ENCODE measurements around the gene FAM135A. TPM values are rescaled to one million over a fixed set of nuclear protein-coding genes. Genes with fewer than 3 reads are reported as not detected.

FAM135A gene
- total RNA-seq, 1 donor from 2014 or later, result 33.4 TPM

DNA sequence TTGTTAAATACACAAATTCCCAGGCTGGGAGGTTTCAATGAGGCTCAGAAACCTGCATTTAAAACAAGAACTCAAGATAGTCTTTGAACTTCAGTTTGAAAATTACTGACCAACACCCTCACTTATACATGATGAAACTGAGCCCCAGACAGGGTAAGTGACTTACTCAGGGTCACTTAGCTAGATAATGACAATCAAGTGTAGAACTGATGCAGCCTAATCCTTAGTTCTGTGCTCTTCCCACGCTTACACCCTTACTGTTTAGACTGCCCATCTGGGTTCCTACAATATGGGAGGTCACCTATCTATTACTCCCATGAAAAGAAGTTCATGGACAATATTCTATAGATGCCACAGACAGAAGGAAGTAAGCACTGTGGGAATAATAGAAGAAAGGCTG, 24.5 kb upstream of the FAM135A start:
- H3K4me1 Mint-ChIP-seq (ENCODE audit: unreplicated experiment), result no peaks in the 10 kb centered on the region
- DNase-seq (ENCODE audit: extremely low spot score, unreplicated experiment), result no peak
- no peak overlapping the region for H3K4me3 Mint-ChIP-seq
- no peaks in the 10 kb centered on the region for H3K36me3 Mint-ChIP-seq
- no peaks in the 10 kb centered on the region for H3K9me3 Mint-ChIP-seq
- peaks cover 10% of the 10 kb centered on the region for H3K27me3 Mint-ChIP-seq
- H3K27ac Mint-ChIP-seq, result no peak overlapping the region
- TF ChIP-seq, protein P1, sequence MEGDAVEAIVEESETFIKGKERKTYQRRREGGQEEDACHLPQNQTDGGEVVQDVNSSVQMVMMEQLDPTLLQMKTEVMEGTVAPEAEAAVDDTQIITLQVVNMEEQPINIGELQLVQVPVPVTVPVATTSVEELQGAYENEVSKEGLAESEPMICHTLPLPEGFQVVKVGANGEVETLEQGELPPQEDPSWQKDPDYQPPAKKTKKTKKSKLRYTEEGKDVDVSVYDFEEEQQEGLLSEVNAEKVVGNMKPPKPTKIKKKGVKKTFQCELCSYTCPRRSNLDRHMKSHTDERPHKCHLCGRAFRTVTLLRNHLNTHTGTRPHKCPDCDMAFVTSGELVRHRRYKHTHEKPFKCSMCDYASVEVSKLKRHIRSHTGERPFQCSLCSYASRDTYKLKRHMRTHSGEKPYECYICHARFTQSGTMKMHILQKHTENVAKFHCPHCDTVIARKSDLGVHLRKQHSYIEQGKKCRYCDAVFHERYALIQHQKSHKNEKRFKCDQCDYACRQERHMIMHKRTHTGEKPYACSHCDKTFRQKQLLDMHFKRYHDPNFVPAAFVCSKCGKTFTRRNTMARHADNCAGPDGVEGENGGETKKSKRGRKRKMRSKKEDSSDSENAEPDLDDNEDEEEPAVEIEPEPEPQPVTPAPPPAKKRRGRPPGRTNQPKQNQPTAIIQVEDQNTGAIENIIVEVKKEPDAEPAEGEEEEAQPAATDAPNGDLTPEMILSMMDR (conservative IDR thresholded peaks at IDR 0.05), result no peak

DNA sequence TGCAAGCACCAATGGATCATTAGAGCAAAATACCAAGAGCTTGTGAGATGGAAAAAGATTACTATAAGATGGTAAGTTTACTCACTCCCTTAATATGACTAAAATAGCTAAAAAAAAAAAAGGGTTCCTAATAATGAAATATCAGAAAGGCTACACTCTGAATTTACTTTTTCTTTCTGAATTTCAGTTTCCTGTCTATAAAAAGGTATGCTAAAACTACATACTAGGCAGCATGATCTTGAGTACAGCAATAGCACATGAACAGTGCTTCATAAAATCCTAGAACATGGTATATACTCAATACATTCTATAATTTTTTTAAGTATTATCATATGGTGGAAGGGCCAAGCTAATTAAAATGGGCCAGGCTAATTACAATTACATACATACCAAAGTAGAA, 24.0 kb upstream of the FAM135A start:
- TF ChIP-seq, protein P1 (conservative IDR thresholded peaks at IDR 0.05), result no peak
- H3K27ac Mint-ChIP-seq, result no peak overlapping the region
- H3K4me1 Mint-ChIP-seq (ENCODE audit: unreplicated experiment), result no peaks in the 10 kb centered on the region
- H3K9me3 Mint-ChIP-seq, result no peaks in the 10 kb centered on the region
- H3K27me3 Mint-ChIP-seq, result peaks cover 10% of the 10 kb centered on the region
- no peaks in the 10 kb centered on the region for H3K36me3 Mint-ChIP-seq
- no peak for DNase-seq (ENCODE audit: extremely low spot score, unreplicated experiment)
- H3K4me3 Mint-ChIP-seq, result no peak overlapping the region

DNA sequence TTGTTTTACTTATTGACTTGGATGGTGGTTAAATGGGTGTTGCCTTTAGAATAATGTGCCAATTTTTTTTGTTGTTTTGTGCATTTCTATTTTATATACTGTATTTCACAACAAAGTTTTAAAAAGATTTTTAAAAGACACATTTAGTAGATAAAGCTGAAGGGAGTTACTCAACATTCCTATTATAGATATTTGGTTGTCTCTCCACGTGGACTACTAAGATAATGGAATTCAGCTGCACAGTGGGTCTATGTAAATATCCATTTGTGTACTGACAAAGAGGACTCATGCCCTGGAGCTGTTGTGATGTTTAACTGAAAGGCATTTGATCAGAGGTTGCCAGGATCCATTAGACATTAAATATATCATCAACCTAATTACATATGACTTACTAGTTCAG, 23.2 kb upstream of the FAM135A start:
- DNase-seq (ENCODE audit: extremely low spot score, unreplicated experiment), result no peak
- Mint-ChIP-seq H3K27me3 (peaks cover 10% of the 10 kb centered on the region), H3K4me1 (ENCODE audit: unreplicated experiment) (no peaks in the 10 kb centered on the region), H3K4me3 (no peak overlapping the region), H3K27ac (no peak overlapping the region), H3K9me3 (no peaks in the 10 kb centered on the region), H3K36me3 (no peaks in the 10 kb centered on the region)
- TF ChIP-seq, protein P1 (conservative IDR thresholded peaks at IDR 0.05), result no peak

DNA sequence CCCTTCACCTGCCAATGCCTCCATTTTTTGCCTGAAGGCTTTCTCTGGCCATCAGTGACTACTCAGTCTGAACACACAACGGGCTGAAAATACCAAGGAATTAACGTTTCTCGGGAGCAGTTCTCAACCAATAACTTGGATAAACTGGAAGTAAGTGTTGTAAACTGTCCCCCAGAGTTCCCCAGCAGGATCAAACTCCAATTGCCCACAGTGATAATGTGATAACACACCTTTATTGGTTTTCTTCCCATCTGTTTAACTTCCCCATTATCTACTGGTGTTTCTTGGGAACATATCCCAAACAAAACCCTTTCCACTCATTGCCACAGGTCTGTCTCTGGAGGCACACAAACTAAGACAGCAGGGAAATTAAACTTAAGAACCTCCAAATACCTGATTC, 21.8 kb upstream of the FAM135A start:
- Mint-ChIP-seq H3K27ac (no peak overlapping the region), H3K27me3 (peaks cover 10% of the 10 kb centered on the region), H3K4me3 (no peak overlapping the region), H3K4me1 (ENCODE audit: unreplicated experiment) (no peaks in the 10 kb centered on the region), H3K36me3 (no peaks in the 10 kb centered on the region), H3K9me3 (no peaks in the 10 kb centered on the region)
- DNase-seq (ENCODE audit: extremely low spot score, unreplicated experiment), result no peak
- TF ChIP-seq, protein P1 (conservative IDR thresholded peaks at IDR 0.05), result no peak

DNA sequence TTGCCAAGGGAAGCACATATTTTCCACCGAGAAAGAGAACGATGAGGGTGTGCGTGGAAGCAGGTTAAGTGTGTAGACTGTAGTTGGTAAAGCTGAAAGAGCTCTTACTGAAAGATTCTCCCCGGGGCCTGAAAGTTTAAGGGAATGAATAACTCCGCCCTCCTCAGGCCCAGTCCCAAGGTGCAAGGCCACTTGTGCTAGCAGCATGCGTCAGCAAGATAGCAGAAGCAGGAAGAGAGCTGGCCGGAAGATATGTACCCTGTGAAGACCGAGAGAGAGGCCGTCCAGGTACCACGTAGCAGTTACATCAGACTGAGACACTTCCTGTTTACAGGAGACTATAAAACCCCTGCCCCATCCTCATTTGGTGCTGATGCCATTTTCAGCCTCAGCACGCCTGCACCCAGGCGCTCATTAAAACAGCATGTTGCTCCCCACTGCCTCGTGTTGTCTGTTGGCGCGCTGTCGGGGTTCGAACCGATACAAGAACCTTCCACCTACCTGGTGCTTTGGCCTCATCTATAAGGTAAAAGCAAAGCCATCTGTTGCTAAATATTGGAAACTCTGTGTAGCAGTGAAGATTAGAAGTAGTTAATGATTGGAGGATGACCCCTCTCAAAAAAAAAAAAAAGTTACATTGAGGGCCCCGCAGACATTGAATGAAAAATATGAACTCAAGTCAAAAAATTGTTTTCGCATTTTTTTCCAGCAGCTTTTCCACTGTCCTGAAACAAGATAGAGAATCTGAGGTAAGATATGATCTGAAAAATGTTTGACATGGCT, 18.6 kb upstream of the FAM135A start:
- Mint-ChIP-seq H3K9me3 (no peaks in the 10 kb centered on the region), H3K36me3 (no peaks in the 10 kb centered on the region), H3K4me3 (no peak overlapping the region), H3K4me1 (ENCODE audit: unreplicated experiment) (peaks cover 4% of the 10 kb centered on the region), H3K27me3 (peaks cover 10% of the 10 kb centered on the region), H3K27ac (no peak overlapping the region)
- TF ChIP-seq, protein P1 (conservative IDR thresholded peaks at IDR 0.05), result no peak
- DNase-seq (ENCODE audit: extremely low spot score, unreplicated experiment), result no peak

Measured in type B pancreatic cell (in vitro differentiated cells).